K562 (cell line): ENCODE data around the gene LAMTOR5. TPM values are rescaled to one million over a fixed set of nuclear protein-coding genes. Genes with fewer than 3 reads are reported as not detected.

Source experiments
- AFF1 ChIP-seq, 2 experiments: fragments of 450-650 bp; IDR thresholded peaks; 2 replicates each; pipeline ENCODE4 v1.6.1; 2018; ENCODE audit warnings: mild to moderate bottlenecking in 2 of 2, low read depth in 1 of 2; ENCODE audit not compliant: partially characterized antibody in 2 of 2
- E4F1 ChIP-seq: fragments of 250-450 bp; sonication (Bioruptor Pico); IDR thresholded peaks from 2 replicates; pipeline ENCODE4 v1.5.0; 2021; ENCODE audit warnings: mild to moderate bottlenecking, borderline replicate concordance
- KDM1A ChIP-seq, 2 experiments: fragments of 450-650 bp; IDR thresholded peaks; 2 replicates each; pipeline ENCODE4 v1.6.1; 2016; ENCODE audit warnings: mild to moderate bottlenecking in 2 of 2
- LCOR ChIP-seq: sonication (generic); formaldehyde crosslinking; IDR thresholded peaks from 2 replicates; pipeline ENCODE4 v1.8.0; 2022; ENCODE audit warnings: mild to moderate bottlenecking, missing genetic modification reagents
- LEF1 ChIP-seq: fragments of 450-650 bp; IDR thresholded peaks from 2 replicates; pipeline ENCODE4 v1.6.1; 2016; ENCODE audit warnings: mild to moderate bottlenecking
- MED1 ChIP-seq: sonication (generic); formaldehyde crosslinking; IDR thresholded peaks from 2 replicates; pipeline ENCODE4 v1.8.1; 2023; ENCODE audit warnings: missing genetic modification reagents, borderline replicate concordance
- TRIM28 ChIP-seq: fragments of 450-650 bp; IDR thresholded peaks from 2 replicates; pipeline ENCODE4 v1.6.1; 2017
- ZBTB49 ChIP-seq: sonication (generic); formaldehyde crosslinking; IDR thresholded peaks from 2 replicates; pipeline ENCODE4 v1.8.0; 2022; ENCODE audit warnings: missing genetic modification reagents, mild to moderate bottlenecking, borderline replicate concordance
- ZNF174 ChIP-seq: fragments of 250-450 bp; sonication (Bioruptor Pico); IDR thresholded peaks from 2 replicates; pipeline ENCODE4 v1.4.0; 2020; ENCODE audit warnings: mild to moderate bottlenecking
- polyA plus RNA-seq, 8 experiments: library from polyadenylated mRNA; depleted of rRNA in 4 of 8; stranded (reverse) in 5 of 8; unstranded in 3 of 8; fragments of >200 nt; fragmentation: Nextera tagmentation in 2 of 8; fragmentation: Illumina TruSeq in 1 of 8; extraction: Ambion mirVana in 2 of 8; extraction: Trizol in 1 of 8; gene quantifications; 2 replicates each; pipeline versions ENCODE4 v1.2.1 to v1.2.3, GENCODE V29; 2011 to 2014; ENCODE audit warnings: inconsistent platforms in 1 of 8, missing spikeins in 1 of 8
- total RNA-seq, 7 experiments: library from RNA; depleted of rRNA in 6 of 7; stranded (reverse); fragments of >200 nt in 6 of 7; fragmentation: Illumina TruSeq in 2 of 7; extraction: Trizol in 2 of 7; gene quantifications; 2 replicates each; pipeline versions ENCODE4 v1.2.1 to v1.2.3, GENCODE V29; 2011 to 2021; ENCODE audit warnings: low replicate concordance in 1 of 7

The LAMTOR5 gene
- total and polyA plus RNA-seq, 9 of the 15 experiments (the other 6 are each of a cell fraction or from before 2014, with no cell fraction given) = 118 to 712 (median 241) TPM

GRCh38 chr1:110408488-110408887 lies 994 bp upstream of the LAMTOR5 start (continued):
- TF ChIP-seq ZBTB49 (CRISPR knock-in tag) = no peak
- peak; percentile 46 to 51; a peak in 2 of 4 replicates for TF ChIP-seq KDM1A (IDR thresholded peaks at IDR 0.05)
- TF ChIP-seq LCOR (CRISPR knock-in tag) = no peak
- no peak for TF ChIP-seq TRIM28
- no peak for TF ChIP-seq AFF1 (IDR thresholded peaks at IDR 0.05; ENCODE audit: low read depth in 1 of 2, partially characterized antibody in 2 of 2)
- no peak for TF ChIP-seq LEF1
- no peak for TF ChIP-seq E4F1 (CRISPR knock-in tag)
- no peak for TF ChIP-seq ZNF174
- TF ChIP-seq MED1 (CRISPR knock-in tag) = no peak
